Measurements from ENCODE around the gene EPB41L4B. TPM values are rescaled to one million over a fixed set of nuclear protein-coding genes. Genes with fewer than 3 reads are reported as not detected.
A peak's percentile ranks its signal among the peaks of the same experiment; 100 is the strongest.
"Not testable (repeated sequence)": the region's sequence is repeated elsewhere in the genome, so short reads cannot be mapped to it uniquely, and the experiment has no call there.

The EPB41L4B gene
- total and polyA plus RNA-seq, 4 donors, result 6.0 to 14.5 (median 12.2) TPM

DNA sequence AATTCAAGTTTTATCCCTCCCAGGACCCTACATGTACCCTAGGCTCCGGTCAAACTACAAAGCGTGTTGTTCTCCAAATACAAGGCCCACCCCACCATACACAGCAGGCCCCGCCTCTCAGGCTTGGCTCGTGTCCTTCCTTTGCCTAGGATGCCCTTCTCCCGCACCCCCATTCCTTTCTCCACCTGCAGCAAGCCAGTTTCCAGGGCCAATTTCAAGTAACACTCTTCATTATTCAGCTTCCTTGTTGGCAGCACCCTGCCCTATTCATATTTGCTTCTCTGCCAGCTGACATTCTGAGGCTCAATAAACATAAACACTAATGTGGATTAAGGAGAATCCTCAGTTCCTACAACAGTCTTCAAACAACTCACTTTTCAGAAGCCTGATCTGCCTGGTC, 31.7 kb downstream of the EPB41L4B start:
- Histone ChIP-seq H3K27ac (ENCODE audit: low read depth in 1 of 2, low read length in 1 of 2) (no peak overlapping the region), H3K27me3 (ENCODE audit: control insufficient read depth in 3 of 3, insufficient read depth in 3 of 3, low read length in 2 of 3) (no peaks in the 10 kb centered on the region), H3K9ac (ENCODE audit: insufficient read depth in 1 of 2, low read length in 2 of 2) (no peak overlapping the region), H3K4me1 (ENCODE audit: control insufficient read depth in 5 of 5, insufficient read depth in 5 of 5, low read length in 5 of 5) (peaks cover 0 to 4% (median 0%) of the 10 kb centered on the region in 5 donors), H3K36me3 (ENCODE audit: control insufficient read depth in 4 of 4, insufficient read depth in 4 of 4, low read length in 4 of 4) (no peaks in the 10 kb centered on the region), H3K9me3 (ENCODE audit: control insufficient read depth in 4 of 4, insufficient read depth in 3 of 4, low read length in 3 of 4) (no peaks in the 10 kb centered on the region), H3K4me3 (no peak overlapping the region)
- WGBS, 2 donors, result 57 to 79% methylated on average over 5 of the region's 5 CpGs
- DNase-seq (no peak), ATAC-seq (ENCODE audit: insufficient read depth, low FRiP score) (peak; percentile 15)
- TF ChIP-seq, protein P1, sequence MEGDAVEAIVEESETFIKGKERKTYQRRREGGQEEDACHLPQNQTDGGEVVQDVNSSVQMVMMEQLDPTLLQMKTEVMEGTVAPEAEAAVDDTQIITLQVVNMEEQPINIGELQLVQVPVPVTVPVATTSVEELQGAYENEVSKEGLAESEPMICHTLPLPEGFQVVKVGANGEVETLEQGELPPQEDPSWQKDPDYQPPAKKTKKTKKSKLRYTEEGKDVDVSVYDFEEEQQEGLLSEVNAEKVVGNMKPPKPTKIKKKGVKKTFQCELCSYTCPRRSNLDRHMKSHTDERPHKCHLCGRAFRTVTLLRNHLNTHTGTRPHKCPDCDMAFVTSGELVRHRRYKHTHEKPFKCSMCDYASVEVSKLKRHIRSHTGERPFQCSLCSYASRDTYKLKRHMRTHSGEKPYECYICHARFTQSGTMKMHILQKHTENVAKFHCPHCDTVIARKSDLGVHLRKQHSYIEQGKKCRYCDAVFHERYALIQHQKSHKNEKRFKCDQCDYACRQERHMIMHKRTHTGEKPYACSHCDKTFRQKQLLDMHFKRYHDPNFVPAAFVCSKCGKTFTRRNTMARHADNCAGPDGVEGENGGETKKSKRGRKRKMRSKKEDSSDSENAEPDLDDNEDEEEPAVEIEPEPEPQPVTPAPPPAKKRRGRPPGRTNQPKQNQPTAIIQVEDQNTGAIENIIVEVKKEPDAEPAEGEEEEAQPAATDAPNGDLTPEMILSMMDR (IDR thresholded peaks at IDR 0.05; ENCODE audit: control extremely low read depth, extremely low read depth), result no peak

GRCh38 chr9:109286981-109287380, 33.9 kb downstream of the EPB41L4B start:
- no peak for ATAC-seq (ENCODE audit: insufficient read depth, low FRiP score)
- no peak for DNase-seq
- H3K36me3 ChIP-seq (ENCODE audit: control insufficient read depth in 4 of 4, insufficient read depth in 4 of 4, low read length in 4 of 4), result no peaks in the 10 kb centered on the region

DNA sequence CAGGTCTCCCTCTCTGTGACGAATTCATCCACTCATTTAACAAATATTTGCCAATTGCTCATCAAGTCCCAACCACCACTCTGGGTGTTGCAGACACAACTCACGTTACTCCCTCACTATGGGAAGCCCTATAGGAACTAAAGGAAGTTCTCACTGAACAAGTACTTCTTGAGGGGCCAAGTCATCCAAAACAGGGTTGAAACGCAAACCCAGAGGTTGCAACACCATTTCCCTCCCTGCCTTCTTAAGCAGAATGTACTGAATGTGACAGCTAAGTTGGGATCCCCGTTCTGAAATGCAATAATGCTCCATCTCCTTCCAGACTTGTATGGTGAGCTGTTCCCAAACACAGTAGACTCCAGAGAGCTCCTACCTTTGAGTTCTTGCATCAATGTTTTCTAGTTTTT, 34.3 kb downstream of the EPB41L4B start:
- H3K27me3 ChIP-seq (ENCODE audit: control insufficient read depth in 3 of 3, insufficient read depth in 3 of 3, low read length in 2 of 3), result no peaks in the 10 kb centered on the region
- DNase-seq (no peak), ATAC-seq (ENCODE audit: insufficient read depth, low FRiP score) (peak; percentile 68)
- no peaks in the 10 kb centered on the region for H3K36me3 ChIP-seq (ENCODE audit: control insufficient read depth in 4 of 4, insufficient read depth in 4 of 4, low read length in 4 of 4)
- H3K9me3 ChIP-seq (ENCODE audit: control insufficient read depth in 4 of 4, insufficient read depth in 3 of 4, low read length in 3 of 4), result no peaks in the 10 kb centered on the region
- H3K4me1 ChIP-seq (ENCODE audit: control insufficient read depth in 5 of 5, insufficient read depth in 5 of 5, low read length in 5 of 5), result peaks cover 0 to 3% (median 0%) of the 10 kb centered on the region in 5 donors
- 46 to 54% methylated on average over 4 of the region's 4 CpGs for WGBS, 2 donors
- no peak overlapping the region for H3K4me3 ChIP-seq
- TF ChIP-seq, protein P1 (IDR thresholded peaks at IDR 0.05; ENCODE audit: control extremely low read depth, extremely low read depth), result no peak
- H3K27ac ChIP-seq (ENCODE audit: low read depth in 1 of 2, low read length in 1 of 2), result peak overlapping the region in 1 of 2 donors; percentile 35
- no peak overlapping the region for H3K9ac ChIP-seq (ENCODE audit: insufficient read depth in 1 of 2, low read length in 2 of 2)

More at GRCh38 chr9:109286981-109287380, 33.9 kb downstream of the EPB41L4B start:
- Histone ChIP-seq H3K4me1 (ENCODE audit: control insufficient read depth in 5 of 5, insufficient read depth in 5 of 5, low read length in 5 of 5) (peaks cover 0 to 3% (median 0%) of the 10 kb centered on the region in 5 donors), H3K27me3 (ENCODE audit: control insufficient read depth in 3 of 3, insufficient read depth in 3 of 3, low read length in 2 of 3) (no peaks in the 10 kb centered on the region), H3K27ac (ENCODE audit: low read depth in 1 of 2, low read length in 1 of 2) (peak overlapping the region in 1 of 2 donors; percentile 54), H3K9ac (ENCODE audit: insufficient read depth in 1 of 2, low read length in 2 of 2) (no peak overlapping the region), H3K4me3 (no peak overlapping the region), H3K9me3 (ENCODE audit: control insufficient read depth in 4 of 4, insufficient read depth in 3 of 4, low read length in 3 of 4) (no peaks in the 10 kb centered on the region)
- TF ChIP-seq, protein P1 (IDR thresholded peaks at IDR 0.05; ENCODE audit: control extremely low read depth, extremely low read depth), result no peak

GRCh38 chr9:109283672-109284071, 37.2 kb downstream of the EPB41L4B start:
- DNase-seq; H3K4me1 ChIP-seq (ENCODE audit: control insufficient read depth in 5 of 5, insufficient read depth in 5 of 5, low read length in 5 of 5); H3K9me3 ChIP-seq (ENCODE audit: control insufficient read depth in 4 of 4, insufficient read depth in 3 of 4, low read length in 3 of 4); H3K27me3 ChIP-seq (ENCODE audit: control insufficient read depth in 3 of 3, insufficient read depth in 3 of 3, low read length in 2 of 3); H3K36me3 ChIP-seq (ENCODE audit: control insufficient read depth in 4 of 4, insufficient read depth in 4 of 4, low read length in 4 of 4); H3K27ac ChIP-seq (ENCODE audit: low read depth in 1 of 2, low read length in 1 of 2); ATAC-seq (ENCODE audit: insufficient read depth, low FRiP score); H3K9ac ChIP-seq (ENCODE audit: insufficient read depth in 1 of 2, low read length in 2 of 2); H3K4me3 ChIP-seq: not testable (repeated sequence)
- WGBS, 2 donors, result 85 to 92% methylated on average over 2 of the region's 2 CpGs

Data from lung (tissue), 12 donors.